HFFc6 (cell line): ENCODE data around the gene NXNL1. TPM values are rescaled to one million over a fixed set of nuclear protein-coding genes. Genes with fewer than 3 reads are reported as not detected.
"Not testable (repeated sequence)": the region's sequence is repeated elsewhere in the genome, so short reads cannot be mapped to it uniquely, and the experiment has no call there.

ENCODE experiments used
- DNase-seq: peaks from one replicate; pipeline ENCODE4 v3.0.0-alpha.2; 2018
- H3K27ac Mint-ChIP-seq: 2 replicates; pipeline ENCODE4 v1.8.0; 2020; ENCODE audit warnings: mild to moderate bottlenecking, mixed read lengths
- H3K27me3 Mint-ChIP-seq: 2 replicates; pipeline ENCODE4 v1.8.0; 2021; ENCODE audit warnings: mild to moderate bottlenecking, moderate library complexity, mixed read lengths; ENCODE audit not compliant: insufficient read depth
- H3K36me3 Mint-ChIP-seq: 2 replicates; pipeline ENCODE4 v1.8.0; 2021; ENCODE audit warnings: low read depth, mixed read lengths
- H3K4me1 Mint-ChIP-seq: 2 replicates; pipeline ENCODE4 v1.8.0; 2020; ENCODE audit warnings: low read depth, mixed read lengths
- H3K4me3 Mint-ChIP-seq: 2 replicates; pipeline ENCODE4 v1.8.0; 2020; ENCODE audit warnings: mild to moderate bottlenecking, moderate library complexity, mixed read lengths
- H3K9me3 Mint-ChIP-seq: 2 replicates; pipeline ENCODE4 v1.8.0; 2020; ENCODE audit warnings: mild to moderate bottlenecking, mixed read lengths
- CTCF ChIP-seq: fragments of 200-600 bp; sonication (generic); IDR thresholded peaks from 2 replicates; pipeline ENCODE4 v1.5.0; 2021; ENCODE audit warnings: antibody characterized with exemption, mild to moderate bottlenecking
- total RNA-seq, 6 experiments: library from RNA; stranded (reverse); fragmentation: NEBNext Ultra II Directional; extraction: Animal tissue kit (Norgen Biotek cat#: 25700); gene quantifications; 2 replicates in 1 of 6; 3 replicates in 5 of 6; pipeline ENCODE4 v1.2.3, GENCODE V29; 2021

NXNL1 gene
- total RNA-seq, 6 experiments from 2014 or later = not detected

GRCh38 chr19:17503240-17503639 lies 42.5 kb upstream of the NXNL1 start:
- DNase-seq = no peak
- TF ChIP-seq CTCF = no peak
- peaks cover 34% of the 10 kb centered on the region for H3K4me1 Mint-ChIP-seq
- no peak overlapping the region for H3K27ac Mint-ChIP-seq
- no peak overlapping the region for H3K4me3 Mint-ChIP-seq
- H3K27me3 Mint-ChIP-seq = peaks cover 6% of the 10 kb centered on the region
- peaks cover 13% of the 10 kb centered on the region for H3K36me3 Mint-ChIP-seq
- peaks cover 6% of the 10 kb centered on the region for H3K9me3 Mint-ChIP-seq

GRCh38 chr19:17500447-17501198 lies 39.9 kb upstream of the NXNL1 start:
- TF ChIP-seq CTCF = no peak
- Mint-ChIP-seq H3K4me1 (peaks cover 34% of the 10 kb centered on the region), H3K36me3 (peaks cover 7% of the 10 kb centered on the region; the same call in 1 of the 2 replicates), H3K9me3 (no peaks in the 10 kb centered on the region), H3K27me3 (peaks cover 2% of the 10 kb centered on the region), H3K27ac (peak overlapping the region; percentile 49; the same call in 1 of the 2 replicates), H3K4me3 (no peak overlapping the region)
- no peak for DNase-seq

- peak; percentile 55 for DNase-seq
- peaks cover 35% of the 10 kb centered on the region for H3K4me1 Mint-ChIP-seq
- H3K27ac Mint-ChIP-seq = peak overlapping the region; percentile 89
- H3K27me3 Mint-ChIP-seq = peaks cover 2% of the 10 kb centered on the region
- TF ChIP-seq CTCF = no peak
- H3K4me3 Mint-ChIP-seq = peak overlapping the region; percentile 50
- H3K9me3 Mint-ChIP-seq = no peaks in the 10 kb centered on the region
- H3K36me3 Mint-ChIP-seq = peaks cover 8% of the 10 kb centered on the region; the same call in 1 of the 2 replicates
Measured at GRCh38 chr19:17499648-17500446, 39.1 kb upstream of the NXNL1 start.

- H3K4me1 Mint-ChIP-seq = peaks cover 35% of the 10 kb centered on the region
- not testable (repeated sequence) for DNase-seq, H3K27me3 Mint-ChIP-seq, H3K9me3 Mint-ChIP-seq, H3K4me3 Mint-ChIP-seq, H3K36me3 Mint-ChIP-seq
- H3K27ac Mint-ChIP-seq = peak overlapping the region; percentile 89; the same call in 1 of the 2 replicates
Measured at GRCh38 chr19:17499025-17499424, 38.3 kb upstream of the NXNL1 start.

- TF ChIP-seq CTCF = no peak
- H3K4me1 Mint-ChIP-seq = peaks cover 29% of the 10 kb centered on the region
- DNase-seq = no peak
- H3K9me3 Mint-ChIP-seq = no peaks in the 10 kb centered on the region
- H3K27ac Mint-ChIP-seq = no peak overlapping the region
- H3K36me3 Mint-ChIP-seq = peaks cover 3% of the 10 kb centered on the region; the same call in 1 of the 2 replicates
- H3K27me3 Mint-ChIP-seq = peaks cover 2% of the 10 kb centered on the region; the same call in 1 of the 2 replicates
- no peak overlapping the region for H3K4me3 Mint-ChIP-seq
Measured at GRCh38 chr19:17497149-17497798, 36.5 kb upstream of the NXNL1 start.
